Measurements from ENCODE around the gene SCRT2.
"Not testable (repeated sequence)": the region's sequence is repeated elsewhere in the genome, so short reads cannot be mapped to it uniquely, and the experiment has no call there.

Gene SCRT2

GRCh38 chr20:699811-700338 is 24.3 kb upstream of the SCRT2 start:
- no peak for DNase-seq

- no peak for DNase-seq
Measured at GRCh38 chr20:699342-699741, 23.7 kb upstream of the SCRT2 start.

GRCh38 chr20:698276-698675 is 22.7 kb upstream of the SCRT2 start:
- no peak for DNase-seq

GRCh38 chr20:697826-698225 is 22.2 kb upstream of the SCRT2 start:
- no peak for DNase-seq

GRCh38 chr20:695165-695866 is 19.7 kb upstream of the SCRT2 start:
- DNase-seq, result no peak

GRCh38 chr20:694496-694895 is 18.9 kb upstream of the SCRT2 start:
- DNase-seq, result no peak

GRCh38 chr20:693786-694185 is 18.2 kb upstream of the SCRT2 start:
- DNase-seq, result not testable (repeated sequence)

GRCh38 chr20:692044-692443 is 16.4 kb upstream of the SCRT2 start:
- no peak for DNase-seq

- DNase-seq, result no peak
Measured at GRCh38 chr20:689947-690346, 14.3 kb upstream of the SCRT2 start.

GRCh38 chr20:689348-689747 is 13.7 kb upstream of the SCRT2 start:
- DNase-seq, result no peak

GRCh38 chr20:688809-689212 is 13.2 kb upstream of the SCRT2 start:
- no peak for DNase-seq

GRCh38 chr20:687468-688203 is 12.0 kb upstream of the SCRT2 start:
- DNase-seq, result no peak

GRCh38 chr20:684676-685319 is 9.2 kb upstream of the SCRT2 start:
- no peak for DNase-seq

GRCh38 chr20:682123-682522 is 6.5 kb upstream of the SCRT2 start:
- no peak for DNase-seq

- no peak for DNase-seq
Measured at GRCh38 chr20:680638-681187, 5.1 kb upstream of the SCRT2 start.

- no peak for DNase-seq
Measured at GRCh38 chr20:677957-678356, 2.4 kb upstream of the SCRT2 start.

GRCh38 chr20:676967-677366 is 1.4 kb upstream of the SCRT2 start:
- no peak for DNase-seq

GRCh38 chr20:676315-676937 is 824 bp upstream of the SCRT2 start:
- no peak for DNase-seq

- DNase-seq, result no peak
Measured at GRCh38 chr20:675033-675452, 559 bp downstream of the SCRT2 start.

GRCh38 chr20:673603-674001 is 2.0 kb downstream of the SCRT2 start:
- DNase-seq, result no peak

GRCh38 chr20:672963-673602 is 2.5 kb downstream of the SCRT2 start:
- no peak for DNase-seq

GRCh38 chr20:671252-672030 is 4.2 kb downstream of the SCRT2 start:
- no peak for DNase-seq

All from activated gamma-delta T cell (primary cell).